HepG2 (cell line): Measurements from ENCODE around the gene DMXL1. TPM values are rescaled to one million over a fixed set of nuclear protein-coding genes. Genes with fewer than 3 reads are reported as not detected.

Experiments
- CREM ChIP-seq, 2 experiments: sonication (generic) in 1 of 2; formaldehyde crosslinking in 1 of 2; IDR thresholded peaks; 2 replicates each; pipeline versions ENCODE4 v1.4.0 to v1.6.1; 2016 to 2020; ENCODE audit warnings: antibody characterized with exemption in 1 of 2, mild to moderate bottlenecking in 1 of 2, missing genetic modification reagents in 1 of 2
- KDM5A ChIP-seq: fragments of 200-600 bp; sonication (generic); IDR thresholded peaks from 2 replicates; pipeline ENCODE4 v1.7.0; 2018; ENCODE audit warnings: antibody characterized with exemption, mild to moderate bottlenecking, low read length, borderline replicate concordance
- KLF6 ChIP-seq: IDR thresholded peaks from 2 replicates; pipeline ENCODE4 v1.8.0; 2016; ENCODE audit warnings: missing biosample characterization, missing genetic modification reagents
- KMT2A ChIP-seq: sonication (generic); formaldehyde crosslinking; IDR thresholded peaks from 2 replicates; pipeline ENCODE4 v1.4.0; 2020; ENCODE audit warnings: missing genetic modification reagents
- MEIS1 ChIP-seq: sonication (generic); formaldehyde crosslinking; IDR thresholded peaks from 2 replicates; pipeline ENCODE4 v1.9.0; 2021; ENCODE audit warnings: mild to moderate bottlenecking, missing genetic modification reagents, moderate library complexity, borderline replicate concordance
- POGZ ChIP-seq: sonication (generic); formaldehyde crosslinking; IDR thresholded peaks from 2 replicates; pipeline ENCODE4 v1.4.0; 2020; ENCODE audit warnings: mild to moderate bottlenecking, missing genetic modification reagents
- PRDM10 ChIP-seq: sonication (generic); formaldehyde crosslinking; IDR thresholded peaks from 2 replicates; pipeline ENCODE4 v1.4.0; 2020; ENCODE audit warnings: low read depth, missing genetic modification reagents
- RBM39 ChIP-seq: fragments of 200-400 bp; formaldehyde crosslinking; IDR thresholded peaks from one replicate; pipeline ENCODE4 v1.6.1; 2018; ENCODE audit warnings: antibody characterized with exemption, mild to moderate bottlenecking, low read depth, low read length; ENCODE audit not compliant: poor library complexity, severe bottlenecking
- SALL2 ChIP-seq: sonication (generic); formaldehyde crosslinking; IDR thresholded peaks from 2 replicates; pipeline ENCODE4 v1.8.1; 2023; ENCODE audit warnings: mild to moderate bottlenecking, missing genetic modification reagents, inconsistent platforms
- SIN3A ChIP-seq: IDR thresholded peaks from 2 replicates; pipeline ENCODE4 v1.6.1; 2011; ENCODE audit warnings: low read depth, mild to moderate bottlenecking, control low read depth, low read length, borderline replicate concordance
- SP2 ChIP-seq: sonication (generic); formaldehyde crosslinking; IDR thresholded peaks from 2 replicates; pipeline ENCODE4 v1.5.1; 2020; ENCODE audit warnings: mild to moderate bottlenecking, missing genetic modification reagents
- TFDP2 ChIP-seq: sonication (generic); formaldehyde crosslinking; IDR thresholded peaks from 2 replicates; pipeline ENCODE4 v1.4.0; 2020; ENCODE audit warnings: missing genetic modification reagents
- THYN1 ChIP-seq: sonication (generic); formaldehyde crosslinking; IDR thresholded peaks from 2 replicates; pipeline ENCODE4 v1.8.1; 2023; ENCODE audit warnings: low read depth, mild to moderate bottlenecking, moderate library complexity, missing genetic modification reagents, borderline replicate concordance
- ZBTB2 ChIP-seq: sonication (generic); formaldehyde crosslinking; IDR thresholded peaks from 2 replicates; pipeline ENCODE4 v1.8.0; 2022; ENCODE audit warnings: low read depth, missing genetic modification reagents
- ZFX ChIP-seq: sonication (generic); formaldehyde crosslinking; IDR thresholded peaks from 2 replicates; pipeline ENCODE4 v1.4.0; 2020; ENCODE audit warnings: mild to moderate bottlenecking, low read depth, missing genetic modification reagents, moderate library complexity
- ZNF260 ChIP-seq: sonication (generic); formaldehyde crosslinking; IDR thresholded peaks from 2 replicates; pipeline ENCODE4 v1.4.0; 2020; ENCODE audit warnings: missing genetic modification reagents, low read depth, mild to moderate bottlenecking, borderline replicate concordance
- ZNF350 ChIP-seq: sonication (generic); formaldehyde crosslinking; IDR thresholded peaks from 2 replicates; pipeline ENCODE4 v1.4.0; 2020; ENCODE audit warnings: mild to moderate bottlenecking, low read depth, missing genetic modification reagents, borderline replicate concordance
- ZNF547 ChIP-seq: sonication (generic); formaldehyde crosslinking; IDR thresholded peaks from 2 replicates; pipeline ENCODE4 v1.5.1; 2020; ENCODE audit warnings: mild to moderate bottlenecking, missing genetic modification reagents
- ZNF747 ChIP-seq: sonication (generic); formaldehyde crosslinking; IDR thresholded peaks from 2 replicates; pipeline ENCODE4 v1.8.1; 2023; ENCODE audit warnings: missing genetic modification reagents, mild to moderate bottlenecking, borderline replicate concordance
- polyA plus RNA-seq, 8 experiments: library from polyadenylated mRNA; depleted of rRNA in 3 of 8; stranded (reverse) in 7 of 8; unstranded in 1 of 8; fragments of >200 nt; fragmentation: Illumina TruSeq in 4 of 8; extraction: Trizol in 4 of 8; gene quantifications; 2 replicates each; pipeline versions ENCODE4 v1.2.1 to v1.2.3, GENCODE V29; 2011 to 2016; ENCODE audit warnings: low read depth in 4 of 8, missing spikeins in 1 of 8, mixed read lengths in 1 of 8; ENCODE audit not compliant: insufficient read depth in 1 of 8
- total RNA-seq, 5 experiments: library from RNA; depleted of rRNA; stranded (reverse); fragments of >200 nt; fragmentation: Illumina TruSeq; extraction: Trizol; gene quantifications; 2 replicates each; pipeline ENCODE4 v1.2.3, GENCODE V29; 2016; ENCODE audit warnings: low read depth in 1 of 5

The DMXL1 gene
- total and polyA plus RNA-seq, 2 of the 13 experiments (the other 11 are each of a cell fraction or from before 2014, with no cell fraction given), result 6.9 to 18.6 TPM

- TF ChIP-seq SALL2 (CRISPR knock-in tag) (no peak; the same call in none of the 2 replicates), KLF6 (CRISPR knock-in tag) (peak; percentile 70; the same call in 1 of the 2 replicates), CREM (IDR thresholded peaks at IDR 0.05) (0 out of 2 replicates have a peak, but pooled peaks have one; percentile 9), CREM (CRISPR knock-in tag; IDR thresholded peaks at IDR 0.05) (no peak), ZNF260 (CRISPR knock-in tag) (no peak), TFDP2 (CRISPR knock-in tag) (peak; percentile 92), KDM5A (peak; percentile 40; the same call in 1 of the 2 replicates), MEIS1 (no peak), THYN1 (0 out of 2 replicates have a peak, but pooled peaks have one; percentile 8), RBM39 (peak; percentile 49), ZFX (peak; percentile 94), SP2 (CRISPR knock-in tag) (peak; percentile 39; the same call in 1 of the 2 replicates), ZBTB2 (peak; percentile 62; the same call in 1 of the 2 replicates), ZNF350 (CRISPR knock-in tag) (peak; percentile 85), POGZ (CRISPR knock-in tag) (peak; percentile 66; the same call in 1 of the 2 replicates), SIN3A (peak; percentile 55; the same call in 1 of the 2 replicates), ZNF747 (peak; percentile 93; the same call in 1 of the 2 replicates), PRDM10 (CRISPR knock-in tag) (0 out of 2 replicates have a peak, but pooled peaks have one; percentile 45), KMT2A (CRISPR knock-in tag) (peak; percentile 82; the same call in 1 of the 2 replicates), ZNF547 (CRISPR knock-in tag) (peak; percentile 28; the same call in 1 of the 2 replicates)
Measured at GRCh38 chr5:119268387-119269060, 197.6 kb downstream of the DMXL1 start (continued).
